ENCODE measurements around the gene GFOD2.
A peak's percentile ranks its signal among the peaks of the same experiment; 100 is the strongest.

The GFOD2 gene

DNA sequence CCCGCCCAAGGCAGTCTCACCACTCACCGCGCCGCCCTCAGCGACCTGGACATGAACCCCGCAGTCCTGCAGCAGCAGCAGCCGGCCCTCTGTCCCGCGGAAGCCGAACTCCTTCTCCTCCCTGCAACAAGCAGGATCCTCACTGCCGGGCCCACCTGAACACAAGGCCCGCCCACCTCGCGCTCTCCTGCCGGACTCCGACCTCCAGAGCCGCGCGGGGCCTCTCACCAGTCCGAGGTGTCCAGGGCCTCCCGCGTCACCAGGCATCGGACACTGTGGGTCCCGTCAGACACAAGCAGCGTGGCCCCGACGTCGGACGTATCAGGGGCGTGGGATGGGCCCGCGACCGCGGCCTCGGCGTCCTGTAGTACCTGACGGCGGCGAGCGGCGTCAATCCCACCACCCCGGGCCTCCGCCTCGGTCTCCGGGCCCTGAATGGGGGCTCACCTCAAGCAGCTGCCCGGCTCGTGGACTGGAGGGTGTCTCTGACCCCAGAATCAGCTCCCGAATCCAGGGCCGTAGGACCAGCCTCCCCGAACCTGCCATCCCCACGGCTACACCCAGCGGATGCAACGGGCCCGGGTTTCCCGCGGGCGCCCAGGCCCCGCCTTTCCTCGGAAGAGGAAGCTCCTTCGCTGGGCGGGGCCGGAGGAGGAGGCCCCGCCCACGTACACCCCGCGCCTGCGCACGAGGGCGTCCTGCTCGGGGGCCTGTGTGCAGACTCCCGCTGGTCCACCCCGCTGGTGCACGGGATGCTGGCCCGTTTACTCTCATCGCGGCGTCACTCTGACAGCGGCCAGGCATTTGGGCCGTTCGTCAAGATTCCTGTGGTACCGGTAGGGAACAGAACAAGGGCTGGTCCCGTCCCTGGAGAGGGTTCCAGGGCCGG is 59.2 kb downstream of the GFOD2 start, which contains the start of gene ACD:
Gene ACD, minus strand, starts transcription at position 586 of the 889 bp plus-strand sequence. Its CDS starts 40 bp downstream, at position 546.
- H3K4me3 ChIP-seq (ENCODE audit: low read length): peak within 1 kb of the TSS; percentile 93
- DNase-seq (ENCODE audit: low read depth): peak; percentile 91
- TF ChIP-seq, protein P1, sequence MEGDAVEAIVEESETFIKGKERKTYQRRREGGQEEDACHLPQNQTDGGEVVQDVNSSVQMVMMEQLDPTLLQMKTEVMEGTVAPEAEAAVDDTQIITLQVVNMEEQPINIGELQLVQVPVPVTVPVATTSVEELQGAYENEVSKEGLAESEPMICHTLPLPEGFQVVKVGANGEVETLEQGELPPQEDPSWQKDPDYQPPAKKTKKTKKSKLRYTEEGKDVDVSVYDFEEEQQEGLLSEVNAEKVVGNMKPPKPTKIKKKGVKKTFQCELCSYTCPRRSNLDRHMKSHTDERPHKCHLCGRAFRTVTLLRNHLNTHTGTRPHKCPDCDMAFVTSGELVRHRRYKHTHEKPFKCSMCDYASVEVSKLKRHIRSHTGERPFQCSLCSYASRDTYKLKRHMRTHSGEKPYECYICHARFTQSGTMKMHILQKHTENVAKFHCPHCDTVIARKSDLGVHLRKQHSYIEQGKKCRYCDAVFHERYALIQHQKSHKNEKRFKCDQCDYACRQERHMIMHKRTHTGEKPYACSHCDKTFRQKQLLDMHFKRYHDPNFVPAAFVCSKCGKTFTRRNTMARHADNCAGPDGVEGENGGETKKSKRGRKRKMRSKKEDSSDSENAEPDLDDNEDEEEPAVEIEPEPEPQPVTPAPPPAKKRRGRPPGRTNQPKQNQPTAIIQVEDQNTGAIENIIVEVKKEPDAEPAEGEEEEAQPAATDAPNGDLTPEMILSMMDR (IDR thresholded peaks at IDR 0.05; ENCODE audit: insufficient read depth, low read depth, low read length, missing control alignments): no peak

DNA sequence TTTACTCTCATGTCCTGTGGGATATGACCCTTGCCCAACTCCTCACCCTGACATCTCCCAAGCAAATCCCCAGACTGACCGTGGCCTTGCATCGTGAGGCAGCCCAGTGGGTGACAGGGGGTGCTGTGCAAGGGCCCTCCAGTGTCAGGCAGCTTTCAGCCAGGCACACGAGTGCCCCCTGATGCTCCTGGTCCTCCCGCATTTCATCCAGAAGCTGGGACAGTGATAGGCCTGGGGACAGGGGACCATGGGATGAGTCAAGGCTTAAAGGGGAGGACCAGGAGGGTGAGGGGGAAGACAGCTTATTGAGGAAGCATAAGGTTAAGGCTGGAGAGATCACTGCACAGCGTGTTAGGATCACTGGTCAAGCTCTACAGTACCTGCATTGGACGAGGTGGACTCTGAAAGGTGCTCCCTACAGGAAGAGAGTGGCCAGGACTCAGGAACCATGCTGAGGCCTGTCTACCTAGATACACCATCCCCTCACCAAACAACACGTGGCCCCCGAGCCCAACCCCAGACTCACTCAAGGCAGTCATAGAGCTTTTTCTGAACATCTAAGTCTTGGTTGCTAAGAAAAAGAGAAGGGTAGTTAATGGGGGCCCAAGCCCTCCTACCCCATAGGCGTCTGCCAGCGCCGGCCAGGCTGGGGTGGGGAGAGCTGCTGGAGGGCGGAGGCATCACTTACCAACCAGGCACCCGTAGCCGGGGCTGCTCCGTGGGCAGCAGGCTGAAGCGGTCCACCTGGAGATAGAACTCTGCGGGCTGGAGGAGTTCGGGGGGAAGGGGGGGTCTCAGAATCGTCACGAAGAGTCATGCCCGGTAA is 60.1 kb downstream of the GFOD2 start:
- peak overlapping the region; percentile 93 for H3K4me3 ChIP-seq (ENCODE audit: low read length)
- no peak for DNase-seq (ENCODE audit: low read depth)
- TF ChIP-seq, protein P1 (IDR thresholded peaks at IDR 0.05; ENCODE audit: insufficient read depth, low read depth, low read length, missing control alignments): no peak

DNA sequence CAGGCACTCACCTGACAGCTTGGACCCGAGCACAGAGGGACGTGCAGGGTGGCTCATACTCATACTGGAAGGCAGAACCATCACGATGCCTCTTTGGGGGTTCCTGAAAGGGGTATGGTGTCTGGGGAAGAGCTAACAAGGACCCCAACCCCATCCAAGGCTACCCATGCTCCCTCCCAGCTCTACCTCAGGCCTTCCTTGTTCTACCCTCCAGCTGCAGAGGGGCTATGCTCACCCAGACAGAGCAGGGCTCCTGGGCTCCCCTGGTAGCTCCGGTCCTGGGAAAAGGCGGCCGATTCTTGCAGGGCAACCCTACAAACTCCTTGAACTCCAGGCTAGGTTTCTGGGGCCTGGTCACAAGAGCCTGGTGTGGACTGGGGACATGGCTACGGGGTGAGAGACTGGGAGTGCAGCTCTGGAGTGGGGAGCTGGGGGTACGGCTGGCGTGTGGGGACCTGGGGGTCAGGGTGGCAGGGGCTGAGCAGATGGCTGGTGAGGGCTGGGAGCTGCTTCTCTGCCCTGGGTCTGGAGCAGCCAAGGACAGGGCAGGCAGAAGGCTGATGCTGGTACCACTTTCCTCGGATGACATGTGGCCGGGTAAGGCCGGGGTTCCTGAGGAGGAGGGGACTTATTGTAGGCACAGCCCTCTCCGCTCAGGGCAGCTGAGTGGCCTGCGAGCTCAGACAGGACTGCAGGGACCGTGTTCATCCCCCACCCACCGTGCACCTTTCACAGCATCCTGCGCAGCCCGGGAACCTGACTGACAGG is 61.2 kb downstream of the GFOD2 start:
- TF ChIP-seq, protein P1 (IDR thresholded peaks at IDR 0.05; ENCODE audit: insufficient read depth, low read depth, low read length, missing control alignments): no peak
- DNase-seq (ENCODE audit: low read depth): no peak
- H3K4me3 ChIP-seq (ENCODE audit: low read length): no peak overlapping the region

DNA sequence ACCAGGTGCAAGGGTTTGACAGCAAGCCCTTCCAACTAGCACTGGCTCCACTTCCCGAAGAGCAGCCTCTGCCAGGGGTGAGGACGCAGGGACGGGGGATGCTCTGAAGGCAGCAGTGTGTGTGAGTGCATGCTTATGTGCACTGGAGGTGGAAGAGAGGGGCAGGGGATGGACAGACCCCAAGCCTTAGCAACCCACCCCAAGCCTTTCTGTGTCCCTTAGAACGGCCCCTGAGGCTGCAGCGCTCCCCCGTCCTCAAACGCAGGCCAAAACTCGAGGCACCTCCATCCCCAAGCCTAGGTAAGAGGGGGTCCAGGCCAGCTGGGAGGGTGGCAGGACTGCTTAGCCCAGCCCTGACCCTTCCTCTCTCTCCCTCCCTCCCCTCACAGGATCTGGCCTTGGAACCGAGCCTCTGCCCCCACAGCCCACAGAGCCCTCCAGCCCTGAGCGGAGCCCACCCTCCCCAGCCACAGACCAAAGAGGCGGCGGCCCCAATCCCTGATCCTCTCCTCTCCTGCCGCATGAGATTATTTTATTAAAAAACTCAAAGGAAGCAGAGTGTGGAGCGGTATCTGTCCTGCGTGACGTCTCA is 62.0 kb downstream of the GFOD2 start:
- no peak overlapping the region for H3K4me3 ChIP-seq (ENCODE audit: low read length)
- no peak for DNase-seq (ENCODE audit: low read depth)
- TF ChIP-seq, protein P1 (IDR thresholded peaks at IDR 0.05; ENCODE audit: insufficient read depth, low read depth, low read length, missing control alignments): no peak

DNA sequence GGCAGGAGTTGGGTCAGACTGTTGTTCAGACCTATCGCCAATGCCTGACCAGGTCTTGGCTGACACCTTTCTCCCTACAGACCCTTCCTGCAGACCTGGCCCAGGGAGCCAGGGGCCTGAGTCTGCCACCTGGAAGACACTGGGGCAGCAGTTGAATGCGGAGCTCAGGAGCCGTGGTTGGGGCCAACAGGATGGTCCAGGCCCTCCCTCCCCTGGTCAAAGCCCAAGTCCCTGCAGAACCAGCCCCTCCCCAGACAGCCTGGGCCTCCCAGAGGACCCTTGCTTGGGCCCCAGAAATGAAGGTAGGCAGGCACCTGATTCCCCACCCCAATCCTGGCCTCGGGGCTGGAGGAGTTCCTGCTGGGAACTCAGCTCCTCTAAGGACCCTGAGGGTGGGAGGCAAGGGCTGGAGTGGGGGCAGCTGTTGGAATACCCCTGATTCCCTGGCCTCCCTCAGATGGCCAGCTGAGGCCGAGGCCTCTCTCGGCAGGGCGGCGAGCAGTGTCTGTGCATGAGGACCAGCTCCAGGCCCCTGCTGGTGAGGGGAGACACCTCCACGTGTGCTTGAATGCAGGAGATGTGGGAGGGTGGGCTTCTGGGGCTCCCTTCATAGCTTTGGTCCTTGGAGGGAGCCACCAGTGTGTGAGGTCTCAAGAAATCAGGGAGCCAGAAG is 62.6 kb downstream of the GFOD2 start:
- H3K4me3 ChIP-seq (ENCODE audit: low read length): no peak overlapping the region
- no peak for DNase-seq (ENCODE audit: low read depth)

More for the DNA sequence above, 62.6 kb downstream of the GFOD2 start:
- TF ChIP-seq, protein P1 (IDR thresholded peaks at IDR 0.05; ENCODE audit: insufficient read depth, low read depth, low read length, missing control alignments): no peak
